ENCODE data around the gene BATF.

The BATF gene

DNA sequence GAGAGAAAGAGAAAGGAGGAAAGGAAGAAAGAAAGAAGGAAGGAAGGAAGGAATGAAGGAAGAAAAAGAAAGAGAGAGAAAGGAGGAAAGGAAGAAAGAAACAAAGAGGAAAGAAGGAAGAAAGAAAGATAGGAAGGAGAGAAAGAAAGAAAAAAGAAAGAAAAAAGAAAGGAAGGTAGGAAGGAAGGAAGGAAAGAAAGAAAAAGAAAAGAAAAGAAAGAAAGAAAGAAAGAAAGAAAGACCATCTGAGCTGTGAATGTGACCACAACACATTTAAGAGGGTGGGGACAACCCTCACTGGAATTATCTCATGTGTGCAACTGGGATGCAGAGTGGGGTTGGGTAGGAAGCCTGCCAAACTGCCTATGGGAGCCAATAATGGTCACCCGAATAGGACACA lies 36.0 kb upstream of the BATF start:
- peaks cover 0 to 7% (median 2%) of the 10 kb centered on the region in 10 experiments; a peak in 3 of 20 replicates for H3K4me1 ChIP-seq
- no peak overlapping the region for H3K4me3 ChIP-seq
- H3K27me3 ChIP-seq: no peaks in the 10 kb centered on the region
- H4K20me1 ChIP-seq: no peaks in the 10 kb centered on the region
- no peak overlapping the region for H3K27ac ChIP-seq
- H3K4me2 ChIP-seq: no peak overlapping the region
- no peaks in the 10 kb centered on the region for H3K36me3 ChIP-seq
- TF ChIP-seq Cebpa-rat (IDR thresholded peaks at IDR 0.05): no peak
- H3K9me3 ChIP-seq (replicated peaks in 1 of 11): peaks cover 0 to 10% (median 0%) of the 10 kb centered on the region in 11 experiments; a peak in 4 of 22 replicates
- no peak overlapping the region for H3K9ac ChIP-seq

DNA sequence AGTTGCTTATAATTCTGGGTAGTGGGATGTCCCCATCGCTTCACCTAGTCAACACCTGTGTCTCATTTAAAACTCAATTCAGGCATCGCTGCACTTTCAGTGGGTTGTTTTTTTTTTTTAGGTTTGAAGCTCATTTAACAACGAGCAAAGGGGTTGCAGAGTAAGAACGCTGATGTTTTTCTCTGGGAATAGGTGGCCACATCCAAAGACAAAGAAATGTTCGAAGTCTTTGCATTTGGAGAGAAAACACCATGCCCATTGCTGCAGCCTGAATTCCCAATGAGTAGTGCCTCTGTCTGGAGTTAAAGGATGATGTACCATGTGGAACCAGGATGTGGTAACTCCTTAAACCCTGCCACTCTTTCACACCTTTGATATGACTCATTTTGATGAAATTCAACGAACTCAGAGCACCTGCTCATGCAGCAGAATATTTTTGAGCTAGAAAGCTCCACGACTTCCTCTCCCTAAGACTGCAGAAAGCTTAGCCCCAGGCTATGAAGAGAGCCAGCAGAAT lies 35.1 kb upstream of the BATF start:
- H3K4me1 ChIP-seq: peaks cover 0 to 7% (median 3%) of the 10 kb centered on the region in 10 experiments; a peak in 4 of 20 replicates
- no peak overlapping the region for H3K4me3 ChIP-seq
- no peak for TF ChIP-seq Cebpa-rat (IDR thresholded peaks at IDR 0.05)
- no peak overlapping the region for H3K9ac ChIP-seq
- H3K4me2 ChIP-seq: peak overlapping the region in 3 of 11 experiments; percentile 2 to 19 (median 18); a peak in 4 of 22 replicates
- no peak overlapping the region for H3K27ac ChIP-seq
- H3K9me3 ChIP-seq (replicated peaks in 1 of 11): peaks cover 0 to 10% (median 0%) of the 10 kb centered on the region in 11 experiments; a peak in 4 of 22 replicates
- no peaks in the 10 kb centered on the region for H4K20me1 ChIP-seq
- H3K27me3 ChIP-seq: no peaks in the 10 kb centered on the region
- H3K36me3 ChIP-seq: no peaks in the 10 kb centered on the region

DNA sequence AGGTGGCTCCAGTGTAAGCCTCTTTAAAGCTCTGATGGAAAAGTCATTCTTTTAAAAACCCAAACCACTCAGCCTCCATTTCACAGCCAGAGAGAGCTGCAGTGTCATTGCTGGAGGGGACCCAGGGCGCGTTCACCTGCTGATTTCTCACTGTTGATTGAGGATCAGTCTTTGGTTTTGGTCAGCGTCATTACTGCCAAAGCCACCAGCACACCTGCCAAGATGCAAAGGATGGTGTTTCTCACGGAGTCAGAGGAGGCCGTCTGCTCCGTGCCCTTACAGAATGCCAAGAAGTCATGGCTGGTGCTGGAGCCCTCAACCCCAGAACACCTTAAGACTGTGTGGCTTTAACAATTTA lies 32.8 kb upstream of the BATF start:
- peaks cover 0 to 10% (median 0%) of the 10 kb centered on the region in 11 experiments; a peak in 4 of 22 replicates for H3K9me3 ChIP-seq (replicated peaks in 1 of 11)
- no peak overlapping the region for H3K9ac ChIP-seq
- no peaks in the 10 kb centered on the region for H3K27me3 ChIP-seq
- no peak for TF ChIP-seq Cebpa-rat (IDR thresholded peaks at IDR 0.05)
- H3K4me1 ChIP-seq: peaks cover 0 to 19% (median 6%) of the 10 kb centered on the region in 10 experiments; a peak in 9 of 20 replicates
- H3K36me3 ChIP-seq: no peaks in the 10 kb centered on the region
- no peak overlapping the region for H3K4me3 ChIP-seq
- H3K27ac ChIP-seq: no peak overlapping the region
- no peak overlapping the region for H3K4me2 ChIP-seq
- no peaks in the 10 kb centered on the region for H4K20me1 ChIP-seq

DNA sequence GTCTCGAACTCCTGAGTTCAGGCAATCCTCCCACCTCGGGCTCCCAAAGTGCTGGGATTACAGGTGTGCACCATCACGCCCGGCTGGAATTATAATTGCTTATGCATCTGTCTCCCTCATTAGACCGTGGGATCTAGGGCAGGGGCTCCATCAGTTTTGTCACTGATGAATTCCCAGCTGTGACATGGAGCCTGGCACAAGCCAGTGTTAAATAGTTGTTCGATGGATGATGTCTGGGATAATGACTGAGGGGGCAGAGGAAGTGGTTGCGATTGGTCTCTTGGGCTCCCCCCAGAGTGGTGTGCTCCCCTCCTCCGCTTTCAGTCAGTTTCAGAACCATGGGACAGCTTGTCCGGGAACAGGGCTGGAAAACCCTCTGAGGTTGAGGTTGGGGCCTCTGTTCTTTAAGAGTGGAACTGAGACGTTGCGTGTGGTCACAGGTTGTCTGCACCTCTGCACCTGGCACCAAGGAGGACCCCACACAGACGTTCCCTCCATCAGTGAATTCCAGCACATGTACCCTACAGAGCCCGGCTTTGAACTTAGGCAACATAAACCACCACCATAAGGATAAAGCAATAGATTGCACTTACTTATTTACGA lies 30.8 kb upstream of the BATF start:
- no peak overlapping the region for H3K4me2 ChIP-seq
- H4K20me1 ChIP-seq: no peaks in the 10 kb centered on the region
- H3K36me3 ChIP-seq: no peaks in the 10 kb centered on the region
- no peak overlapping the region for H3K4me3 ChIP-seq
- H3K9ac ChIP-seq: no peak overlapping the region
- peaks cover 9 to 39% (median 17%) of the 10 kb centered on the region in 10 experiments for H3K4me1 ChIP-seq
- no peaks in the 10 kb centered on the region for H3K27me3 ChIP-seq
- H3K9me3 ChIP-seq (replicated peaks in 1 of 11): no peaks in the 10 kb centered on the region
- H3K27ac ChIP-seq: no peak overlapping the region
- no peak for TF ChIP-seq Cebpa-rat (IDR thresholded peaks at IDR 0.05)

DNA sequence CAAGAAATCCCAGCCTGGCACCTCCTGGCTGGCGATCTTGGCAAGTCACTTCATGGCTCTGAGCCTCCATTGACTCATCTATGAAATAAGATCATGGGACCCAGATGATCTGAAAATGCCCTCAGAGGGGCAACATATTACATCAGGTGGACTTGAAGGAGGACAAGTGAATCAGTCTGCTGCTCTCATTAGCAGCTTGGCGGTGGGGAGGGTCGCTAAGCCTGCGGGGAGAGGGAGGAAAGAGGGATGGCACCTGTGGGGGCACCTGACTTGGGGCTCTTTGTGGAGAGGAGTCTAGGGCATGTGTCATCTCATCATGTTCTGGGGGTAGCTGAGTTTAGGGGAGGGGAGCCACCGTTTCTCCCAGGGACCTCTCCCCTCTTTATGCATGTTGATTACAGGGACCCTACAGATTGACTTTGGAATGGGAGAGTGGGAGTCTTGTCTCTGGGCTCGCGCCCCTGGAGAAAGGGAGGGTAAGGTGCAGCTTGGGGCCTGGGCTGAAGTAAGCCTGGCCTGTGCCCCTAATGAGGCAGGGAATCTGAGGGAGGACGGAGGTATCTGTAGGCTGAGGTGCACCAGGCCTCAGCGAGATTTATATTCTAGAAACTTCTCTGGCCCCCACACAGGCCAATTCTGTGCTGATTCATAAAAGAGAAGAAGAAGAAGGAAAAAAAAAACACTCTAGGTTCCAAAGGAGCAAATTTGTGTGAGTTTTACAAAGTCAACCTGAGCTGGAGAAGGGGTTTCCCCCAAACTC lies 29.3 kb upstream of the BATF start:
- Histone ChIP-seq H3K27ac (no peak overlapping the region), H3K4me2 (peak overlapping the region in 3 of 11 experiments; percentile 26 to 60 (median 27); a peak in 5 of 22 replicates), H3K9ac (0 out of 22 replicates have a peak overlapping the region, but pooled peaks of 1 of the 11 experiments have one; percentile 25)

DNA sequence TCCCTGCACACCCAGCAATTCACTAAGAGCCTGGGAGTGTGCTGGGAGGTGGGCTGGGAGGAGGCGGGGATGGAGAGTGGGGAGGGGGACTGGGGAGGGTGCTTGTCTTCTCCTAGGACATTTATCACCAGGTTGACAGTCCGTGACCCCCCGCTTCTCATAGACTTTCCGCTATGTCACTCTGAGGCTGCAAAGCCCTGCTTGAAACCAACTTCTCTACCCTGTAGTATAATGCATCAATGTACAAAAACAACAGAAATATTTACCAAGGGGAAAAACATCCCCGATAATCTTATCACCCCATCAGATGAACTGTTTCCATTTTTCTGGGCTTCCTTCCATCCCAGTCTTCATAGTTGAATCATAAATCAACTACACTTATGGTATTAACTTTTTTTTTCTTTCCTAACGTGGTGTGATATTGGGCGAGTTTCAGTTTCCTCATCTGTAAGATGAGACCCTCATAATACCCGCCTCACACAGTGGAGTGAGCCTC lies 28.6 kb upstream of the BATF start:
- Histone ChIP-seq H3K9me3 (replicated peaks in 1 of 11) (no peaks in the 10 kb centered on the region), H3K36me3 (no peaks in the 10 kb centered on the region), H3K4me3 (no peak overlapping the region), H3K9ac (0 out of 22 replicates have a peak overlapping the region, but pooled peaks of 1 of the 11 experiments have one; percentile 25), H3K4me1 (peaks cover 25 to 53% (median 30%) of the 10 kb centered on the region in 10 experiments), H4K20me1 (no peaks in the 10 kb centered on the region), H3K27me3 (no peaks in the 10 kb centered on the region), H3K4me2 (peak overlapping the region in 3 of 11 experiments; percentile 26 to 60 (median 27); a peak in 3 of 22 replicates), H3K27ac (no peak overlapping the region)
- no peak for TF ChIP-seq Cebpa-rat (IDR thresholded peaks at IDR 0.05)

More for the DNA sequence above, 29.3 kb upstream of the BATF start:
- Histone ChIP-seq H3K4me3 (no peak overlapping the region), H4K20me1 (no peaks in the 10 kb centered on the region), H3K27me3 (no peaks in the 10 kb centered on the region), H3K9me3 (replicated peaks in 1 of 11) (no peaks in the 10 kb centered on the region), H3K4me1 (peaks cover 20 to 53% (median 26%) of the 10 kb centered on the region in 10 experiments), H3K36me3 (no peaks in the 10 kb centered on the region)
- TF ChIP-seq Cebpa-rat (IDR thresholded peaks at IDR 0.05): no peak

DNA sequence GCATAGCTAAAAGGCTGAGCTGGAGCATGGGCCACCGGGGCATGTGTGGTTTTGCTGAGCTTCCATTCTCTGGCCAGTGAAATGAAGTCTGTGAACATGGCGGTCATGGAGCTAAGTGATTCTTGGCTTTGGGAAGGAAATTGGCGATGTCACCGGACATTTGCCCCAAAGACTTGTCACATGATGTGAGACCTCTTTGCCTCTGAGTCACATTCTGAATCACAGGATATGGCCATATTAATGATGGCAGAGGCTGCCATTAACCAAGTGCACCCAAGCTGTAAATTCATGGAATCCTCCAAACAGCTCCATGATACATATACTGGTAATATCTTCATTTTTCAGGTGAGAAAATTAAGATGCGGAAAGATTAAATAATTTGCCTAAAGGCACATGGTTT lies 27.4 kb upstream of the BATF start:
- Histone ChIP-seq H3K4me2 (peak overlapping the region in 3 of 11 experiments; percentile 54 to 77 (median 73); a peak in 7 of 22 replicates), H3K36me3 (no peaks in the 10 kb centered on the region), H3K4me3 (no peak overlapping the region), H3K9me3 (replicated peaks in 1 of 11) (no peaks in the 10 kb centered on the region), H4K20me1 (no peaks in the 10 kb centered on the region), H3K9ac (no peak overlapping the region), H3K27me3 (no peaks in the 10 kb centered on the region), H3K27ac (no peak overlapping the region), H3K4me1 (peaks cover 38 to 58% (median 42%) of the 10 kb centered on the region in 10 experiments)
- TF ChIP-seq Cebpa-rat (IDR thresholded peaks at IDR 0.05): no peak

DNA sequence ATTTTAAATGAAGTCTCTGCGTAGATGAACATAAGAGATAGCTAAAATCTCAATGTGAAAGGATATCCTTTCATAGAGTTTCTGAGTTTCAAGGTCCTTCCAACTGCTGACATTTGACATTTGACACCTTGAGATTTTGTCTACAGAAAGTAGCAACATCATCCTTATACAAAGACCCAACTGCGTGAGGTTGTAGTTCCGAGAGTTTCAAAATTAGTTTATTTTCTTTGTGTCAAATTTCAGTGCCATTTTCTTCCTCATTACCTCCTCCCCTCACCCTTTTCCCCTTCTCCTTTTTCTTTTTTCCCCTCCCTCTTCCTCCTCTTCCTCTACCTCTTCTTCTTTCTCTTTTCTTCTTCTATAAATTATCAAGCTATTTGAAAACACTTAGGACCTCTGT lies 26.9 kb upstream of the BATF start:
- Histone ChIP-seq H3K4me3 (no peak overlapping the region), H3K9ac (no peak overlapping the region), H3K4me1 (peaks cover 39 to 58% (median 45%) of the 10 kb centered on the region in 10 experiments), H3K27me3 (no peaks in the 10 kb centered on the region), H3K4me2 (peak overlapping the region in 6 of 11 experiments; percentile 52 to 77 (median 70); a peak in 11 of 22 replicates), H4K20me1 (no peaks in the 10 kb centered on the region), H3K27ac (no peak overlapping the region), H3K9me3 (replicated peaks in 1 of 11) (no peaks in the 10 kb centered on the region), H3K36me3 (no peaks in the 10 kb centered on the region)
- TF ChIP-seq Cebpa-rat (IDR thresholded peaks at IDR 0.05): no peak

DNA sequence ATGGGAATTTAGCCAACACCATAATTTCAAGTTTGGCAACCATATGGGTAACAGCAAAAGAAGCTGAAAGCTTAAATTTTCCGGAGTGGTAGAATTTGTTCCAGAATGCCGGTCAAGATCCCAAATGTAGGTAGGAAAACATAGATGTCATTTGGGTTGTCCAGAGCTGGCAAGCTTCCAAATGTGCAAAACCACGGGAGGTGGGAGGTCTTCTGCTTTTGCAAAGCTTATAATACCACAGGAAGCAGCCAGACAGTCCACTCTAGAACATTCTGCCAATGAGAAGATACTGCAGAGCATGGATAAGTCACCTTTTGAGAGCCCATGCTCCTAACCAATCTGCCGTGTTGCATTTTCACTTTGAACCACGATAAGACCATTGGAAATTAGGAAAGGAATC lies 26.4 kb upstream of the BATF start:
- Histone ChIP-seq H3K27ac (no peak overlapping the region), H3K27me3 (no peaks in the 10 kb centered on the region), H4K20me1 (no peaks in the 10 kb centered on the region), H3K9ac (no peak overlapping the region), H3K4me2 (peak overlapping the region; percentile 40 to 79 (median 62); a peak in 18 of 22 replicates), H3K36me3 (no peaks in the 10 kb centered on the region), H3K4me1 (peaks cover 39 to 58% (median 45%) of the 10 kb centered on the region in 10 experiments), H3K9me3 (replicated peaks in 1 of 11) (no peaks in the 10 kb centered on the region), H3K4me3 (no peak overlapping the region)
- no peak for TF ChIP-seq Cebpa-rat (IDR thresholded peaks at IDR 0.05)

All from BLaER1 treated with 17β-estradiol and CSF1 and Interleukin-3, amounts not matched to agents 10 nM and 100 nM (cell line).